22Rv1 (cell line): ENCODE results near the gene KCNJ15.

Source experiments
- CTCF ChIP-seq: fragments of 450-650 bp; IDR thresholded peaks from 2 replicates; pipeline ENCODE4 v1.5.1; 2017; ENCODE audit warnings: mild to moderate bottlenecking
- ZFX ChIP-seq: fragments of 450-650 bp; IDR thresholded peaks from 2 replicates; pipeline ENCODE4 v1.6.1; 2017; ENCODE audit warnings: antibody characterized with exemption, borderline replicate concordance

- TF ChIP-seq CTCF (no peak), ZFX (no peak)
Measured at GRCh38 chr21:38208118-38208517, 48.7 kb upstream of the KCNJ15 start.
